Astrocyte of the spinal cord (primary cell): Measurements from ENCODE around the gene FOXRED1.
"Not testable (repeated sequence)": the region's sequence is repeated elsewhere in the genome, so short reads cannot be mapped to it uniquely, and the experiment has no call there.

ENCODE experiments used
- DNase-seq: peaks from one replicate; pipeline ENCODE4 v3.0.0; 2011; ENCODE audit warnings: low read depth, low spot score
- H3K4me3 ChIP-seq: 2 replicates; pipeline ENCODE4 v1.5.1; 2011; ENCODE audit warnings: low read depth, mild to moderate bottlenecking, low read length, moderate library complexity
- in situ Hi-C: cut with HindIII; loops from 2 replicates; pipeline ENCODE4 v1.10.0; 2017; ENCODE audit warnings: low sequenced_read_pairs
- TF ChIP-seq, protein P1 (sequence below): IDR thresholded peaks from 2 replicates; pipeline ENCODE4 v1.5.1; 2012; ENCODE audit warnings: low read depth, mild to moderate bottlenecking, low read length, inconsistent platforms

Gene FOXRED1

DNA sequence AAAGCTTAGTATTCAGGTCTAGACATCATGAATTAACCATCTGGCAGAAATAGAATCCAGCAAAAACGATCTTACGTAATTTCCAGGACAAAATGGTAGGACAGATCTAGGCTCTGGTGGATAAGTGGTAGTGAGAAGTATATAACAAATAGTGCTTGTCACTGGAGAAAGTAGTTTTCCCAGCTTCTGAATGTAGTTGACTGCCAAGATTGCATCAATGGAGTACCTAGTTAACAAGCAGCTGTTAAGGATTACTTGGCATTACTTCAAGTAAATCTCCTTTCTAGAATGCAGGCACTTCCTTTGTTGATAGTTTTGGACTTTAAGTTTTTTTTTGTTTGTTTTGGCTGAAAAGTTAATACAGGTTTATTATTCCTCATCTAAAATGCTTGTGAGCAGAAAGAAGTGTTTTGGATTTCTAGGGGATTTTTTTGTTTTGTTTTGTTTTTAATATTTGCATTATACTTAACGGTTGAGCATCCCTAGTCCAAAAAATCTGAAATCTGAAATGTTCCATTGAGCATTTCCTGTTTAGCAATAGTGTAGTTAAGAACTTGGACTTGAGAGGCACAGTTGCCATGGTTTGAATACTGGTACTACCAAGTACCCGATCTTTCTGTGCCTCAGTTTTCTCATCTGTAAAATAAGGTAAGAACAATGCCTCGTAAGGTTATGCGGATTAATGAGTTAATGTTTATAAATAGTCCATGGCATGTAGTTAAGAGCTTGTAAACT lies 37.1 kb upstream of the FOXRED1 start:
- DNase-seq: peak; percentile 31
- TF ChIP-seq, protein P1, sequence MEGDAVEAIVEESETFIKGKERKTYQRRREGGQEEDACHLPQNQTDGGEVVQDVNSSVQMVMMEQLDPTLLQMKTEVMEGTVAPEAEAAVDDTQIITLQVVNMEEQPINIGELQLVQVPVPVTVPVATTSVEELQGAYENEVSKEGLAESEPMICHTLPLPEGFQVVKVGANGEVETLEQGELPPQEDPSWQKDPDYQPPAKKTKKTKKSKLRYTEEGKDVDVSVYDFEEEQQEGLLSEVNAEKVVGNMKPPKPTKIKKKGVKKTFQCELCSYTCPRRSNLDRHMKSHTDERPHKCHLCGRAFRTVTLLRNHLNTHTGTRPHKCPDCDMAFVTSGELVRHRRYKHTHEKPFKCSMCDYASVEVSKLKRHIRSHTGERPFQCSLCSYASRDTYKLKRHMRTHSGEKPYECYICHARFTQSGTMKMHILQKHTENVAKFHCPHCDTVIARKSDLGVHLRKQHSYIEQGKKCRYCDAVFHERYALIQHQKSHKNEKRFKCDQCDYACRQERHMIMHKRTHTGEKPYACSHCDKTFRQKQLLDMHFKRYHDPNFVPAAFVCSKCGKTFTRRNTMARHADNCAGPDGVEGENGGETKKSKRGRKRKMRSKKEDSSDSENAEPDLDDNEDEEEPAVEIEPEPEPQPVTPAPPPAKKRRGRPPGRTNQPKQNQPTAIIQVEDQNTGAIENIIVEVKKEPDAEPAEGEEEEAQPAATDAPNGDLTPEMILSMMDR: no peak
- in situ Hi-C loops: no loop called here
- no peak overlapping the region for H3K4me3 ChIP-seq

DNA sequence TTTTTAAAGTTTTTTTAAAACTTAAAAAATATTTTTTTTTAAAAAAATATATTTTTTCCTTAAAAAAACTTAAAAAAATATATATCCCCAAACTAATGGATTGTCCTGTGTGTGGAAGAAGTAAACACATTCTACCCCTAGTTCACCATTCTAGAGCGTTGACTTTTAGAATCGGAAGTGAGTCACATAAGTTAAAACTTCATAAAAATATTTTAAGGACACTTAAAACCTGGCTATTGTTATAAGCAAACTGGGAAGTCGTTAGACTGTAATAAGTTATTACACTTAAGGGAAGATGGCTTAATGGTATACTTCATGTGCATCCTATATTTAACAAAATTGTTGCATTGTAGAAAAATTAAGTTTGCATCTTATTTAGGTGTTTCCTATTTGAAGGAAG lies 36.3 kb upstream of the FOXRED1 start:
- H3K4me3 ChIP-seq: no peak overlapping the region
- in situ Hi-C loops: no loop called here
- TF ChIP-seq, protein P1: no peak
- no peak for DNase-seq

DNA sequence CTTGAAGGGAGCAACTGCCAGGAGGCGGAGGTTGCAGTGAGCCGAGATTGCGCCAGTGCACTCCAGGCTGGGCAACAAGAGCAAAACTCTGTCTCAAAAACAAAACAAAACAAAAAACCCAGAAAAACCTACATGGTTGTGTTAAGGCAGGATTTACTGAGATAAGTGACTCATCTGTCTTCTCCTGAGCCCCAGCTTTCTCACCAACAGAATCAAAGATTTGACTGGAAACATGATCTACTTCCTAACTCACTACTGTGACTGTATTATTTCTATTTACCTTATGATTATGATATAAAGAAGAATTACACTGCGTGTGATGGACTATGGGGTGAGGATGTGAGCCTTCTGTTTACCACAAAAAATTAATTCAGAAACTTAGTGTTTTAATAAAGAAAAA lies 35.6 kb upstream of the FOXRED1 start:
- no peak for DNase-seq
- in situ Hi-C loops: no loop called here
- TF ChIP-seq, protein P1: no peak
- no peak overlapping the region for H3K4me3 ChIP-seq

DNA sequence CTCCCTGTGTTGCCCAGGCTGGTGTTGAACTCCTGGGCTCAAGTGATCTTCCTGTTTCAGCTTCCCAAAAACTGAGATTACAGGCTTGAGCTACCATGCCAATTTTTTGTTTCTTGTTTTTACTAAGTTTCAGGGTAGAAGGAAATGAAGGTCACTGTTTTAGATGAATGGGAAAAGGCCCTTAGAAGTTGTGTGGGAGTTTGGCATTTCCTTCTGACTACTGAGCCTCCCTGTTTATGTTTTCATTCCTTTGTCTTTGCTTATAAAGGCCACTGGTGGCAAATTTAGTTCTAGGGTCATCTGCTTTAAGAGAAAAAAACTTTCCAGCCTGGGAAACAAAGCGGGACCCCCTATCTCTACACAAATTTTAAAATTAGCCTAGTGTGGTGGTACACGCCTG lies 22.3 kb upstream of the FOXRED1 start:
- no peak for DNase-seq
- TF ChIP-seq, protein P1: no peak
- no peak overlapping the region for H3K4me3 ChIP-seq
- in situ Hi-C loops: no loop called here

DNA sequence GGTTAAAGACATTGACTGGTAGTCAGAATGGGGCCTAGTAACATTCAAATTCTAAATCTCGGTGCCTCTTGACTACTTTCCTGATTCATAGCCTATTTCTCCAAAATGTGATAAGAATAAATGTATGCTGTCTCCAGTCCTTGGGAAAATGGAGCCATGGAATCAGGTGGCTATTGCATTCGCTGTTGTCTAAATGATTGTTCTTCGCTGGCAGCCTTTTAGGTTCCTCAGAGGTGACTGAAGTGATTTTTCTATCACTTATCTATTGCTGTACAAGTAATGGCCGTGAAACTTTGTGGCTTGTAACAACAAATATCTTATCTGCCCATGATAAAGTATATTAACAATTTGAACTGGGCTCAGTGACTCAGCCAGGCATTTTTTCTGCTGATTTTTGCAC lies 15.7 kb upstream of the FOXRED1 start:
- TF ChIP-seq, protein P1: no peak
- no peak for DNase-seq
- in situ Hi-C loops: no loop called here
- H3K4me3 ChIP-seq: no peak overlapping the region

DNA sequence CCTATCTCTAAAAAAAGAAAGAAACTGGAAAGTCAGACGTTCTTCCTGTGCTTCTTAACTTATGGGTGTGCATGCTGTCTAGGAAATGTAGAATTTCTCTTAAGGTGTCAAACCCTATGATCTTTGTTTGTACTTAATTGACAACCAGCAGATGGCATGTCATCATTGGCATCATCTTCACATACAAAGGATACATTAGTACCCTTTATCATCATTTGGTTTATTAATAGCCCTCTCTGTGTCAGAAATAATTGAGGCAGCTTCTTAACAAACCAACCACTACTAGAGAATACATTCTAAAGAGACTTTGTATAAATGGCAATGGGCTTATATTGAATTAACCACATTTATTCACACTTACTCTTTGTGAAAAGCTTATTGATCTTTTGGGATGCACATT lies 14.1 kb upstream of the FOXRED1 start:
- DNase-seq: no peak
- in situ Hi-C loops: no loop called here
- TF ChIP-seq, protein P1: no peak
- no peak overlapping the region for H3K4me3 ChIP-seq

DNA sequence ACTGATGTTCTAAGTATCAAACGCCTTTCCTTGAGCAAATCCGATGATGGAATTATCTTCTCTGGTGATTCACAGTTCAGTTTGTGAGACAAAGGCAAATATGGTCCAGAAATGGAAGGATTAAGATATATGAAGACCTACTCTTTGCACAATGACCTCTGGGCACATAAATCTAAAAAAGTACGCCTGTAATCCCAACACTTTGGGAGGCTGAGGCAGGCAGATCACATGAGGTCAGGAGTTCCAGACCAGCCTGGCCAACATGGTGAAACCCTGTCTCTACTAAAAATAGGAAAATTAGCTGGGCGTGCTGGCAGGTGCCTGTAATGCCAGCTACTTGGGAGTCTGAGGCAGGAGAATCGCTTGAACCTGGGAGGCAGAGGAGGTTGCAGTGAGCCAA lies 13.4 kb upstream of the FOXRED1 start:
- H3K4me3 ChIP-seq, DNase-seq, in situ Hi-C loops: not testable (repeated sequence)
